Osteocyte (in vitro differentiated cells): ENCODE results near the gene PCDHB12. TPM values are rescaled to one million over a fixed set of nuclear protein-coding genes. Genes with fewer than 3 reads are reported as not detected.

ENCODE experiments used
- DNase-seq: peaks from one replicate; pipeline ENCODE4 v3.0.0; 2021; ENCODE audit warnings: mixed read lengths; ENCODE audit not compliant: unreplicated experiment; ENCODE audit errors: extremely low spot score
- H3K27ac Mint-ChIP-seq: one replicate; pipeline ENCODE4 v1.8.0; 2021; ENCODE audit warnings: mild to moderate bottlenecking, mixed read lengths; ENCODE audit not compliant: unreplicated experiment
- H3K27me3 Mint-ChIP-seq: one replicate; pipeline ENCODE4 v1.8.0; 2021; ENCODE audit warnings: mixed read lengths; ENCODE audit not compliant: unreplicated experiment
- H3K36me3 Mint-ChIP-seq: one replicate; pipeline ENCODE4 v1.8.0; 2021; ENCODE audit warnings: mixed read lengths; ENCODE audit not compliant: unreplicated experiment
- H3K4me1 Mint-ChIP-seq: one replicate; pipeline ENCODE4 v1.8.0; 2021; ENCODE audit warnings: mixed read lengths; ENCODE audit not compliant: unreplicated experiment
- H3K4me3 Mint-ChIP-seq: one replicate; pipeline ENCODE4 v1.8.0; 2021; ENCODE audit warnings: mild to moderate bottlenecking, moderate library complexity, mixed read lengths; ENCODE audit not compliant: unreplicated experiment
- H3K9me3 Mint-ChIP-seq: one replicate; pipeline ENCODE4 v1.8.0; 2021; ENCODE audit warnings: mixed read lengths; ENCODE audit not compliant: unreplicated experiment
- CTCF ChIP-seq: fragments of 200-600 bp; sonication (generic); IDR thresholded peaks from 2 replicates; pipeline ENCODE4 v1.5.0; 2021; ENCODE audit warnings: antibody characterized with exemption, mild to moderate bottlenecking, moderate library complexity
- total RNA-seq: library from RNA; stranded (reverse); gene quantifications from 2 replicates; pipeline ENCODE4 v1.2.1, GENCODE V29; 2021

Gene PCDHB12
- total RNA-seq, 1 donor from 2014 or later, result 1.9 TPM

GRCh38 chr5:141250576-141250975, 42.1 kb downstream of the PCDHB12 start:
- Mint-ChIP-seq H3K9me3 (peaks cover 49% of the 10 kb centered on the region), H3K36me3 (peaks cover 24% of the 10 kb centered on the region), H3K27ac (no peak overlapping the region), H3K27me3 (no peaks in the 10 kb centered on the region), H3K4me3 (no peak overlapping the region), H3K4me1 (no peaks in the 10 kb centered on the region)
- DNase-seq, result no peak
- TF ChIP-seq CTCF, result no peak

- Mint-ChIP-seq H3K9me3 (peaks cover 67% of the 10 kb centered on the region), H3K4me3 (no peak overlapping the region), H3K27me3 (no peaks in the 10 kb centered on the region), H3K4me1 (no peaks in the 10 kb centered on the region), H3K36me3 (peaks cover 45% of the 10 kb centered on the region), H3K27ac (no peak overlapping the region)
- TF ChIP-seq CTCF, result no peak
- no peak for DNase-seq
These were observed 49.9 kb downstream of the PCDHB12 start for GRCh38 chr5:141258464-141258863.

- no peak for DNase-seq
- no peak for TF ChIP-seq CTCF
- Mint-ChIP-seq H3K4me1 (no peaks in the 10 kb centered on the region), H3K27me3 (no peaks in the 10 kb centered on the region), H3K27ac (no peak overlapping the region), H3K9me3 (peaks cover 65% of the 10 kb centered on the region), H3K36me3 (peaks cover 44% of the 10 kb centered on the region), H3K4me3 (no peak overlapping the region)
These were observed 50.4 kb downstream of the PCDHB12 start for GRCh38 chr5:141258948-141259347.

GRCh38 chr5:141260458-141261237, 52.1 kb downstream of the PCDHB12 start:
- Mint-ChIP-seq H3K9me3 (peaks cover 55% of the 10 kb centered on the region), H3K36me3 (peaks cover 38% of the 10 kb centered on the region), H3K27ac (no peak overlapping the region)

GRCh38 chr5:141261238-141261546, 52.7 kb downstream of the PCDHB12 start:
- Mint-ChIP-seq H3K27me3 (no peaks in the 10 kb centered on the region), H3K4me1 (no peaks in the 10 kb centered on the region), H3K27ac (no peak overlapping the region), H3K4me3 (no peak overlapping the region), H3K9me3 (peaks cover 55% of the 10 kb centered on the region), H3K36me3 (peaks cover 35% of the 10 kb centered on the region)
- DNase-seq, result no peak
- TF ChIP-seq CTCF, result no peak

More at GRCh38 chr5:141260458-141261237, 52.1 kb downstream of the PCDHB12 start:
- Mint-ChIP-seq H3K4me3 (no peak overlapping the region), H3K4me1 (no peaks in the 10 kb centered on the region), H3K27me3 (no peaks in the 10 kb centered on the region)
- DNase-seq, result no peak
- no peak for TF ChIP-seq CTCF

Other genes with a start within 250 kb of the PCDHB12 start
- gene PCDHAC2, start 242.2 kb upstream of the PCDHB12 start, total RNA-seq, result 2.3 and 3.0 TPM in 2 replicates
- 0.03 and 0.05 TPM in 2 replicates for gene PCDHB1, start 157.3 kb upstream of the PCDHB12 start, total RNA-seq
- gene PCDHB2, start 114.1 kb upstream of the PCDHB12 start, total RNA-seq, result 91.5 and 92.7 TPM in 2 replicates
- 8.8 and 11.1 TPM in 2 replicates for gene PCDHB3, start 108.2 kb upstream of the PCDHB12 start, total RNA-seq
- gene PCDHB4, start 86.9 kb upstream of the PCDHB12 start, total RNA-seq, result 2.9 and 4.1 TPM in 2 replicates
- 6.4 and 7.5 TPM in 2 replicates for gene PCDHB5, start 73.5 kb upstream of the PCDHB12 start, total RNA-seq
- 1.4 and 1.6 TPM in 2 replicates for gene PCDHB6, start 58.7 kb upstream of the PCDHB12 start, total RNA-seq
- 1.1 and 1.2 TPM in 2 replicates for gene PCDHB7, start 36.1 kb upstream of the PCDHB12 start, total RNA-seq
- gene PCDHB8, start 30.9 kb upstream of the PCDHB12 start, total RNA-seq, result 0.81 and 1.1 TPM in 2 replicates
- gene PCDHB16, start 26.3 kb upstream of the PCDHB12 start, total RNA-seq, result 9.0 and 10.8 TPM in 2 replicates
- gene PCDHB9, start 21.6 kb upstream of the PCDHB12 start, total RNA-seq, result 3.4 and 4.3 TPM in 2 replicates
- 7.8 and 8.2 TPM in 2 replicates for gene PCDHB10, start 16.4 kb upstream of the PCDHB12 start, total RNA-seq
- gene PCDHB11, start 9.1 kb upstream of the PCDHB12 start, total RNA-seq, result 1.9 and 2.4 TPM in 2 replicates
- gene PCDHB13, start 5.2 kb downstream of the PCDHB12 start, total RNA-seq, result 2.2 and 2.4 TPM in 2 replicates
- 8.8 and 9.0 TPM in 2 replicates for gene PCDHB14, start 14.6 kb downstream of the PCDHB12 start, total RNA-seq
- 4.3 and 4.4 TPM in 2 replicates for gene PCDHB15, start 36.7 kb downstream of the PCDHB12 start, total RNA-seq
- gene SLC25A2, start 95.3 kb downstream of the PCDHB12 start, total RNA-seq, result 0.50 and 0.81 TPM in 2 replicates
- 78.7 and 83.8 TPM in 2 replicates for gene TAF7, start 112.1 kb downstream of the PCDHB12 start, total RNA-seq
- 0.13 TPM in 1 of 2 replicates, not detected in the other for gene PCDHGA1, start 121.8 kb downstream of the PCDHB12 start, total RNA-seq
- 0.21 TPM in 1 of 2 replicates, not detected in the other for gene PCDHGA2, start 130.0 kb downstream of the PCDHB12 start, total RNA-seq
- not detected in 2 replicates for gene PCDHGA3, start 135.1 kb downstream of the PCDHB12 start, total RNA-seq
- 1.4 and 1.8 TPM in 2 replicates for gene PCDHGB1, start 141.4 kb downstream of the PCDHB12 start, total RNA-seq
- gene PCDHGA4, start 146.3 kb downstream of the PCDHB12 start, total RNA-seq, result 0.27 and 0.47 TPM in 2 replicates
- gene PCDHGB2, start 151.3 kb downstream of the PCDHB12 start, total RNA-seq, result 0.50 and 0.59 TPM in 2 replicates
- 0.13 and 0.16 TPM in 2 replicates for gene PCDHGA5, start 155.4 kb downstream of the PCDHB12 start, total RNA-seq
- 0.19 and 0.29 TPM in 2 replicates for gene PCDHGB3, start 161.5 kb downstream of the PCDHB12 start, total RNA-seq
- gene PCDHGA6, start 165.2 kb downstream of the PCDHB12 start, total RNA-seq, result 0.18 and 0.21 TPM in 2 replicates
- gene PCDHGA7, start 174.0 kb downstream of the PCDHB12 start, total RNA-seq, result 0.11 TPM in 1 of 2 replicates, not detected in the other
- 10.8 and 11.9 TPM in 2 replicates for gene PCDHGB4, start 179.0 kb downstream of the PCDHB12 start, total RNA-seq
- gene PCDHGA8, start 183.9 kb downstream of the PCDHB12 start, total RNA-seq, result 0.34 and 0.51 TPM in 2 replicates
- 0.97 and 1.3 TPM in 2 replicates for gene PCDHGB5, start 189.2 kb downstream of the PCDHB12 start, total RNA-seq
- 1.6 and 1.9 TPM in 2 replicates for gene PCDHGA9, start 194.1 kb downstream of the PCDHB12 start, total RNA-seq
- 70.2 and 71.5 TPM in 2 replicates for gene PCDHGB6, start 199.3 kb downstream of the PCDHB12 start, total RNA-seq
- 22.4 and 24.0 TPM in 2 replicates for gene PCDHGA10, start 204.3 kb downstream of the PCDHB12 start, total RNA-seq
- 6.2 and 8.8 TPM in 2 replicates for gene PCDHGB7, start 209.0 kb downstream of the PCDHB12 start, total RNA-seq
- gene PCDHGA11, start 212.3 kb downstream of the PCDHB12 start, total RNA-seq, result 1.9 and 2.2 TPM in 2 replicates
- 2.0 and 2.1 TPM in 2 replicates for gene PCDHGA12, start 221.8 kb downstream of the PCDHB12 start, total RNA-seq